Medulla oblongata (tissue), 1 donor: ENCODE measurements around the gene TMIGD3.

Experiments used
- DNase-seq: peaks from one replicate; pipeline ENCODE4 v3.0.0-alpha.2; 2015; ENCODE audit errors: extremely low spot score

Gene TMIGD3

DNA sequence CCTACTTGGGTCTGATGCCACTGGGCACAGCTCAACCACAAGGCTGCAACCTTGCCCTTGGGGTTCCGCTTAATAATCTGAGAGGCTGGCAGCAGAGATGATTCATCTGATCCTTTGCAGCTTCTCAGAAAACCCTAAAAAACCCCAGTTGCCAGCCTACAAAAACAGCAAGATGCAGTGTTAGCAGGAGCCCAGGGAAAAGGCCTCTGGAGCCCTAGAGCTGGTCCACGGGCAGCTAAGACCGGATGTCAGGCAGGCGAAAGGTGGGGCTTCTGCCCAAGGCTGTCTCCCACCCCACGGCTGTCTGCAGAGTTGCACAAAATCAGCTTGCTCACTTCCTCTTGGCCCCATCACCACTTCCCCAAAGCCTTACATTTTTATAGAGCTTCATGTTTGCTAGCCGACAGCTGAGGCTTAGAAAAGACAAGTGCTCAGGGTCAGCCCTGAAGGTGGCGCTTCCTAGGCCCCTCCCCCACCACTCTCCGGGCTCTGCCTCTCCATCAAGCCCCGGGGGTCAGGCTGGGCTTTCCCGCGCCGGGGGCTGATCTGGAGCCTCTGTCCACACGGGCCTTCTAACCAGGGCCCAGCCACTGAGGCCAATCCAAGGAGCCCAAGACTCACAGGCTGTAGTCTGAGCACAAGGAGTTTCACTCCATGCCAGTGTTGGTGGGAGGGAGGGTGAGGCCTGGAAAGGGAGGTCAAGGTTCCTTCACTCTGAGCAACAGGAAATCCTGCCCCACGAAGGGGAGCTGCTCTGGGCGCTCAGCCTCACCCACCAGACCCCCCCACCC is 4.2 kb upstream of the TMIGD3 start:
- DNase-seq, result peak; percentile 87

DNA sequence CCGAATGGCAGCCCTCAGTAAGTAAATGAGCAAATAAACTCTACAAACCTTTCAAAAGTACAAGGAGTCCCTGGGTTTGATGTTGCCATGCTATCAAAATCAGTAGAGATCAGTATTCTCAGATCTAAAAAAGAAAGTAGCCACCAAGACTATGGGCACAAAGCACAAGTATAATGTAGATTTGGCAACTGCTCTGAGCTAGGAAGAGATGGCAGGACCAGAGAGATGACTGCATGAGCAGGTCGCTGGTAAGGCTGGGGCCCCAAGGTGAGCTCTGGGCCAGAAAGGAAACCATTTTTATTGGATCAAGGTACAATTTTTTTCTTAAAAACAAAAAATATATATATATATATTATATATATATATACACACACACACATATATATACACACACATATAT is 3.1 kb upstream of the TMIGD3 start:
- no peak for DNase-seq

DNA sequence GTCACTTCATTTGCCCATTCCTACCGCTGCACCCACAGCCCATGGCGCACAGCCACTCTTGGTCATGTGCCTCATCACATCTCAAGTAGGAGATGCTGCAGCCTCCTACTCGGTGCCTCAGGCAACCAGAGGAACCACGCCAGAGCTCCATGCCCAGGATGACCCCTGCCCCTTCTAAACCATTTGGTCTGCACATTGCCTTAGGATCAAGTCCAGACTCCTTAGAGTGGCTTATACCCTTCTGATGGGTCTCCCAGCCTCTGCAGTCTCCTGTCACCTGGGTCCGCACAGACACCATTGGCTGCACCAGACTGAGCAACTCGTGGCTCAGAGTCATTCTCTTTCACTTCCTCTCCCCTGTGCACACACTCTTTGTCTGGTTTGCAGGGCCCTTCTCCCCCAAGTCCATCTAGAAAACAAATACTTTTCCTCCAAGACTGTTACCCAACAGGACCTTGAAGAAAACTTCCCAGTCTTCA is 2.2 kb upstream of the TMIGD3 start:
- peak; percentile 85 for DNase-seq

DNA sequence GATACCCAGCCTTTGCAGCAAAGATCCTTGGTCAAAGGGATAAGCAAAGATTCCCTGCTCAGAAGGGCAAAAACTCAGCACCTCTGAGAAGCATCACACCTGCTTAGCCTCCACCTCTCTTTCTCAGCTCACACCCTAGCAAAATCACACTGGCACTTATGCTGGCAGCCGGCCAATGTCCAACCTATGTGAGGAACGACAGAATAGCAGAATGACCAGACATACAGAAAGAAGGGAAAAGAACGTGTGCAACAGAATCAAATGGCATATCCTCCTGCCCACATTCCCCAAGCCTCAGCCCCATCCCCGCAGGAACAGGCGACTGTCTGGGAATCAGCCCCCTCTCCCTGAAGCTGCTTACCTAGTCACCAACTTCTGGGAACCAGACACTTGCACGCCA is 664 bp upstream of the TMIGD3 start:
- no peak for DNase-seq

DNA sequence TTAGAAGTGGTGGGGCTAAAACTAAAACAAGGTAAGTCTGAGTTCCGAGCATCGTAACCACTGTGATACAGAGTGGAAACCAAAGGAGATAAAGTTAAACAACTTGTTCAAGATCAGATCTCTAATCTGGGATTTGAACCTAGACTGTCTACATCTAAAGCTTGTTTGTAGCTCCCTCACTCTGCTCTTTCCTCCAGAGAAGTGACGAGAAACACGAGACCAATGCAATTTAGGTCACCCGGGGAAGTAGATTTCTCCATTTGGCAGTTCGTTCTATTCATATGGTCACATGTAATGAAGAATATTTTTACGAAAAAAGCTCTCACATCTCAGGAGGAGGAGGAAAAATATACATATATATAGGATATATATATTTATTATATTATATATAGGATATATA is 1.8 kb downstream of the TMIGD3 start:
- no peak for DNase-seq

DNA sequence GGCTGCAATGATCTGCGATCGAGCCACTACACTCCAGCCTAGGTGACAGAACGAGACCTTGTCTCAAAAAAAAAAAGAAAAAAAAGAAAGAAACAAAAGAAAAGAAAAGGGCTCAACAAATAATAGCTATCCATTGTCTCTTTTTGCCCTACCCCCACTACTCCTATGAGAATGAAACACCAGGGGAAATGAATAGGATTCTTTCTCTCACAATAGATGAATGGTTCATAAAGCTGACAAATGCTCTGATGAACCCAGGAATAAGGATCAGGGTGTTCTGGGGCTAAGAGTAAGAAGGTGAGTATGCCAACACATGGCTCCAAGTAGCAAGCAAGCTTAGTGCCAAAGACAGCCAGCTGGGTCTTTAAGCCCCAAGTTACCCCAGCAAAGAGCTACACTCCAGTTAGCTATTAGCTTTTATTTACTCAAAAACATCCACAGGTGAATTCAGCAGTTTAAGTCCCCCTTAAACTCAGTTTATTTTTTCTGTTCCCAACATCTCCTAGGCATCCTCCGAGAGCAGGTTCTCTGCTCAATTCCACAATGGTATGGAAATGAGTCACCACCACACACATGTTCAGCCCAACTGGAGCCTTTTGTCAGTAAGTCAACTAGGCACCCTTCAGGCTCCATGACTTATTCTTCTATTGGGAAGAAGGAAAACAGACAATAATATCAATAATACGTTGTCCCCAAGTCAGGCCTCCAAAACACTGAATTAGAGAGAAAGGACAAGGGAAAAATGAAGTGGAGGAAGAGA is 4.2 kb downstream of the TMIGD3 start:
- DNase-seq, result peak; percentile 70

DNA sequence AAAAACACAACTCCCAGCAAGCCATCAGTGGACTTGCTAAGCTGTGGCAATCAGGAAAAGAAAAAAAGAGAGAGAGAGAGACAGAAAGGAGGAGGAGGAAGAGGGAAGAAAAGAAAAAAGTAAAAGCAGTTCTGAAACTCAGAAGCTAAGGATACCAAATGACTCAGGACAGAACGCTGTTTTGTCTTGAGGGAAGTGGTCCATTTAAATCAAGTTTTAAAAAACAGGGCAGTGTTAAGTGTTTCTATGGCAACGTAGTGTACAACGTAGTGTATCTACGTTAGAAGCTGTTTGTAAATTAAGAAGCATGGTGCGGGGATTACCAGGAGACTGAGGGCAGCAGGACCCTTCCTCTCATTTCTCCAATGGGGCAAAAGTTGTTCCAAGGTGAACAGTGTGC is 5.8 kb downstream of the TMIGD3 start:
- no peak for DNase-seq

DNA sequence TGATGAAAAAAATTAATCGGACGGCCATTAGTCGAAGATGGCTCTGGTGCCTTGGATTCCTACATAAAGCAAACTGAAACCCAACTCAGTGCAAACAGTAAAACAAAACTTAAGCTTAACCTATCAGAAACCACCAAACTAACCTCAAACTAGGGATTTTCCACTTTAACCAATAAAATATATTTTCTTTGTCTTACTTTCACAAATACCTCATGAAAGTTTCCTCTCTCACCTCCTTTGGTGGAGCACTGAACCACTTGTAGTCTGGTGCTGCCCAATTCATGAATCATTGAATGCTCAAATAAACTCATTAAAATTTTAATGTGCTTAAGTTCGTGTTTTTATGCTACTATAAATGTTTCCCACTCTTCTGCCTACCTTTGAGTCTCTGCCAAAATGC is 7.0 kb downstream of the TMIGD3 start:
- DNase-seq, result no peak

DNA sequence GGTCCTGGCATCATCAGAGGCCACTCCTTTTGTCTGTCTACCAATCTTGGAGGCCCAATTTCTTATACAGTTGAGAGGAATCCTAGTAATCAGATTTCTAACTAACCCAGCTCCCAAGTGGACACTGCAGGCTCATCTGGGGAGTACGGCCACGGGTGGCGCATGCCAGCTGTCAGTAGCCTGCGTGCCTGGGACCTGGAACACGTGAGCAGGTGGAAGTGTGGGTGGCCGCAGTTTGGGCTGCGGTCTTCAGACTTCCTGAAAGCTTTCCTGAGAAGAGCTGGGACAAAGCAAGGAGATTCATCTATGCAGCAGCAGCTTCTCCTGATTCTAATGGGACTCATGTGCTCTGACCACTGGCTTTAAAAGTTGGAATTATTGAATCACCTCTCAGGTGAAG is 12.4 kb downstream of the TMIGD3 start:
- no peak for DNase-seq

DNA sequence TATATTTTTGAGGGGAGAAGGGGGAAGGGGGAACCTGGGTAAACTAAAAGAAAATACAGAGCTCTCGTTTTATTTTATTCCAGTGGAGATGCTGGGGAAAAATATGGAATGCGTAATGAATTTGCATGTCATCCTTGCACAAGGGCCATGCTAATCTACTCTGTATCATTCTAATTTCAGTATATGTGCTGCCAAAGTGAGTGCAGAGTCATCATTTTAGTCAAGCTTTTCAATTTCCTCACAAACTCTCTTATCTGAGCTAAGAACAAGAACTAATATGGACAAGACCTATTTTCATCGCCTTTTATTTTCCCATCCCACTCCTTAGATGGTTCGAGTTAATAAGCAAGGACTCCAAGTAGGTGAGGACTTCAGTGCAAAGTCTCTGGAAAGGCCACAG is 13.2 kb downstream of the TMIGD3 start:
- no peak for DNase-seq

DNA sequence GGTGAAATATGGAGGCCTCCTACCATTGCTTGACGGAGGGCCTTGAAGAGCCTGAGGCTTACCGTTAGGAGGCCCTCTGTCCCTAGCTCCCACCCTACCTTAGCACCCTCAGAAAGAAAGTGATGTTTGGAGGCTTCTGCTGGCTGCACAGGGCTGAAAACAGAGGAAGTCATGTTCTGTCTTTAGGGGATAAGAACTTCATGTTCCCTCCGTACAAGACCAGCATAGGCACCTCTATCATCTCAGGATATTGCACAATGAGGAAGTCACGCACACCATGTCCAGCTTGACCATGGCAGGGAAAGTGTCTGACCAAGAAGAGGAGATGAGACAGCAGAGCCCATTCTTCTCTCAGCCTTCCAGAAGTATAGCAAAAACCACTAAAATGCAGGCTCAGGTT is 13.8 kb downstream of the TMIGD3 start:
- peak; percentile 82 for DNase-seq

DNA sequence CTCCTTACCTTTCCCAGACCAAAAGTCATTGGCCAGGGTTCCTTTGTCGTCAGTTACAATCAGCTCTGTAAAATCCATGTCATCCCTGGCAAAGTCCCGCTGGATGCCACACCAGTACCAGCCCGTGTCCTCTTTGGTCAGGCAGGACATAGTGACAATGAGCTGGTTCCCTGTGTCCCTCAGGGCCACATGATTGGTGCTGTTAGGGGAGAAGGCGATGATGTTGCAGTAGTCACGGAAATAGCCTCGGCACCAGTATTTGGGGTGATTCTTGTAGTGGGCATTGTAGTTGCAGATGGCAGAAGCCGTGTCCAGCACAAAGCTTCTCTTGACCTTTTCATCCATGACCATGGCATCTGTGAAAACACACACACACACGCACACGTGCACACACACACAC is 14.8 kb downstream of the TMIGD3 start:
- no peak for DNase-seq

DNA sequence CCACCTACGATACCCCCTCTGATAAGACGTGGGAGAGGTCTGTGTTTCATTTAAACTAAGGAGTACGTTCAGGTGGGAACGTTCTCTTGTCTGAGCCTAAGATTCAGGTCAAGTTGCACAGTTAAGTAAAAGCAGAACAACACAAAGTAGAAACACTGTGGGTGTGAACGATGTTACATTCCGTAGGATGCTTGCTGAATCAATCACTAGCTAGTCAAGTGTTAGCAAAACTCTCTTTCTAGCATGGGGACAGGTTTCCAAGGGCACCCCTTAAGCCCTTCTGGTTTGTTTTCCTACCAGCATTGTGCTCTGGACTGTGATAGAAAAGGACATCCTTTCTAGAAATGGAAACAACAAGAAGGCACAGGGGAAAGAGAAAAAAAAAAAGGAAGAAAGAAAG is 16.3 kb downstream of the TMIGD3 start:
- DNase-seq, result no peak

DNA sequence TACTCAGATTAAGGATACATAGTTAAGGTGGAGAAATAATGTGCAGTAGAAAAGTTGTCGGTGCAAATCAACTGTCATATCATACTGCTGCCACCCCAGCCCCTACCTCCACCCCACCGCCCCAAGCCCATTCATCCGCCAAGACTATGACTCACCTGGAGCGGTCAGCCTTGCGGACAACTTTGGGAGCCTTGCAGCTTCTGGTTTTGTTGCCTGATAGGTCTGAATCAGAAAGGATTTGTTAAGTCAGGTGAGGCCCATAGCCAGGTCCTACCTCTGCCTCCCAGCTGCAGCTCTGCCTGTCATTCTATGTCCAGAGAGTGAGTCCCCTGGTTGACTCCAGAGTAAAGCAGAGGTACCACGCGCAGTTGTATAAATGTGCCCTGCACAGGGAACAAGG is 17.0 kb downstream of the TMIGD3 start:
- no peak for DNase-seq

DNA sequence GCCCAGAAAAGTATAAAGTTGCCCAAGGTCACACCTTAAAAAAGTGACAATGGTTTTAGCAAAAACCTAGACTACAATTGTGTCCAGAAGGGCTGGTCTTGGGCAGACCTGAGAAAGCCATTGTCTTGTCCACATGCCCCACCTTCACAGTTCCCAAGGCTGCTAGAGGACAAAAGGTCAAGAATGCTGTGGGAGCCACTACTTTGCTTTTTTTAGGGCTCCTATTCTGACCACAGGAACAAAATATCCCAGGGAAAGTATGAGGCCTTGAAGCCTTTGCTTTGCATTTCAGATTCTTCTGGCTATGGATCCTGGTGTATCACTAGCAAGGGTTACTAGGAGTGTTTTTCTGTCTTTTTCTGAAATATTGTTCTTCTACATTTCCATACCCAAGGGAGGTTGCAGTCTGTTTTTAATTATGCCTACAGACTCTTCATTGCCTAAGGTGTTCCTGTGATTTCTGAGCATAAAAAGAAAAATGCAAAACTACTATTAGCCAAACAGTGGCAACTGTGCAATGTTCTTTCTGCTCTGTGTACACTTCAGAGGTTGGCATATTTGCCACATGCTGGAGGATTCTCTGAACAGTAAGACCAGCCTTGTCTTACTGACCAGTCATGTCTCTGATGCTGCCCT is 18.9 kb downstream of the TMIGD3 start:
- no peak for DNase-seq

DNA sequence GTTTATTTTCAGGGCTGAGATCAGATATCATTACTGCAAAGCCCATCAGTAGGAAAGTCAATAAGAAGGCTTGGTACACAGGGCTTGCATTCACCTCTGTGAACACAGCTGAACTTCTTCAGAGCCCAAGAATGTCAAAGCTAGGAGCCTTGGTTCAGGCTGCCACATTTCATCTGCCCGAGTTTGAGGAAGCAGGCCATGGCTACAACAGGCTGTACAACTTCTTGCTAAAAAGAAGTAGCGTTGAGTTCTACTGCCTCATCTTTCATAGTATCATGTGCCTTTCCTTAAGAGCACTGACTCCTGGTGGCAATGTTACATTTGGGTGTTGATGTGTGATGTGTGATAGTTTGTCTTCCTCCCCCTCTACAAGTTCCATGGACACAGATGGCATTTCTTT is 19.6 kb downstream of the TMIGD3 start:
- DNase-seq, result no peak

DNA sequence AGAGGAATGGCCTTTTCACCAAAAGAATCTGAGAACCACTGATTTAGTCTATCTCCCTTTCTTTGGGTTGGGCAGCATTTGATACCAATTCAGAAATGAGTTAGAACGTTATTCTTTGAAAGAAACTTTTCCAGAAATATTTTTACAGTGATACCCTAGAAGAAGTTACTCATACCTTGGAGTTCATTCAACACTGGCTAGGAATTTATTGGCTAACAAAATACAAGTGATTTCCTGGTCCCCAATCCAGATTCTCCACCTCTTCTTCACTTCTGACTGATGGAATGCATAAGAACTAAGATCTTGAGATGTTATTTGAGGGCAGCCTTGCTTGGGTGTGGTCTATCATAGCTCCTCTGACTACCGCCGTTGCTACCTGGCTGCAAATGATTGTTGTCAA is 20.3 kb downstream of the TMIGD3 start:
- DNase-seq, result no peak

DNA sequence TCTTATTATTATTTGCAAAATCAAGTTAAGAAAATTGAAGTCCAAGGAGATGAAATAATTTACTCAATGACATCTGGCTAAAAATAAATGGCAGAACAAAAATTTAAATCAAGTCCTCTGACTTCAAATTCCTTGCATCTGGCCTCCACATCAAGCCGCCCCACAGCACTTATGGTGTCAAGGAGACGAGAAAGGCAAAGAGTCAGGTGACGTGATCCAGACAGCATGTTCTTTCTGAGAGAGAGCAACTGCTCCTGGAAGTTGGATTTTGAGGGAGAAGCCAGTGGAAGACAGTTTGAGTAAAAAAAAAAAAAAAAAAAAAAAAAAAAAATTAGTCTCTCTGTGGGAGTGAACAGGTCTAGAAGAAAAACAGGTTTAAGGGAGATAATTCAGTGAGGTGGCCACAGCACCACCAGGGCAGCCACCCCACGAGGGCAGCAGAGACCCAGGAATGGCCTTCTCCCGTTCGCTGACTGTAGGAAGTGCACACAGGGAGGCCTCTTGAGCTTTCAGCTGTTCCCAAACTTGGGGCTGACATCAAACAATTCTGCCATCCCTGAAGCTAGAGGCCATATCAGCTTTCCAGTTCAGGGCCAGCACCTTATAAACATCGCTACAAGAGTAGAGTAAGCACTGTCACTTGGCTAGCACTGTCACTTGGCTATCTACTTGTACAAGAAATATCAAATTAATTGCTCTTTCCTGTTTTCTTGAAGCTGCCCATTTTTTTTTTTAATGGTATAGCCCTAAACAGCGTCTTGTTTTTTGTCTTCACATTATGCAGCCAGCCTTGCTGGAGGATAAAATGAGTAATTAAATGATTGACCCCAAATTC is 21.8 kb downstream of the TMIGD3 start:
- peak; percentile 92 for DNase-seq

DNA sequence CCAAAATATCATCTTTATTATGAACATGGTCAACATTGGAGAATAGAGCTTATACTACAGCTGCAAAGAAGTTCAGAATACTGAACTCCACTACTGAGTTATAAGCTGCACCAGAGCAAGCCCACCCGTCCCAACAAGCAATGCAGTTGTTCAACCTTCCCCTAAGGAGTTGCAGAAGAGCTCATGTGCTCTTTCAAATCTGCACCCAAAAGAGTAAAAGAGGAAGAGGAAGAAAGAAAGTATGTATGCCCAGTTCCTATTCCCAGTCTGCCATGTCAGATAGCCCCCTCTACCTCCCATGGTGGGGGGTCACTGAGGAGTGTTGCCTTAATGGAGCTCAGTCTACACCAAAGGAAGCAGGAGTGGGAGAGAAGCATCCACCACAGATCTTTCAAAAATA is 22.8 kb downstream of the TMIGD3 start:
- no peak for DNase-seq

DNA sequence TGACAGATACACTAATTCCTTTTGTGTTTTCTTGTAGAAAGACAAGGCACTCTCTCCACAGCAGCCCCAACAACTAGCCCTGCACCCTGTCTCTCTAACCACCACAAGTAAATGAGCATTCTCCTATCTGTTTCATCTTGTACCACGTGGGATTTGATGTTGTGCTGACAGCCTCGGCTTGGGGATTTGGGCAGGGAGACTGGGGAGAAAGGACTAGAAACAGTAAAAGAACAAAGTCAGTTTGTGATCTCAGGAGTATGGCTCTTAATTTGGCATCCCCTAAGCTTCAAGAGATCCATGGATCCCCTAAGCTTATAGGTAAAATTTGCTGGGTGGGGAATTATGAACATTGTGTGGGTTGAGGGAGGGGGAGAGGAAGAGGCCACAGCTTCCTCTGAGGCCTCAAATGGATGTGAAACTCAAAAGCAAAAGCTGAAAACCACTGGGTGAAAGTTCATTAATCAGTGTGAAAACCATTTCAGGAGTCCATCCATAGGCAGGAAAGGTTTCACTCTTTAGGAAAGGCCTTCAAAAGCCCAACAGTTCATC is 26.6 kb downstream of the TMIGD3 start:
- peak; percentile 61 for DNase-seq

DNA sequence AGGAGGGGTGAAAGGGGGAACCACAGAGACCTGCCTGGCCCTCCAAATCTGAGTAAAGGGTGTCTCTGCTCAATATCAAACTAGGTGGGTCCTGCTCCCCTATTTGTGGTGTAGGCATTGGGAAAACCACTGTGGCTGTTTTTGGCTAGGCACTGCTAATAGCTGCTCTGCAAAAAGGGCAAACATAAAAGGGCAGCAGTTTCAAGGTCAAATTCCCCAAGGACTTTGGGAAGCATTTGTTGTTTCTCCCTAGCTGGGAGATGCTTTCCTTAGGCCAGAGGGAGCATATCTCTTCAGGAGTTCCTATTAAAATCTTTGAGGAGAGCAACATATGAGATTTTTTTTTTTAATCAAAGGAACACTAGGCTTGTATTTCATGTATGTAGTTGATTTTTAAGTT is 27.2 kb downstream of the TMIGD3 start:
- no peak for DNase-seq

DNA sequence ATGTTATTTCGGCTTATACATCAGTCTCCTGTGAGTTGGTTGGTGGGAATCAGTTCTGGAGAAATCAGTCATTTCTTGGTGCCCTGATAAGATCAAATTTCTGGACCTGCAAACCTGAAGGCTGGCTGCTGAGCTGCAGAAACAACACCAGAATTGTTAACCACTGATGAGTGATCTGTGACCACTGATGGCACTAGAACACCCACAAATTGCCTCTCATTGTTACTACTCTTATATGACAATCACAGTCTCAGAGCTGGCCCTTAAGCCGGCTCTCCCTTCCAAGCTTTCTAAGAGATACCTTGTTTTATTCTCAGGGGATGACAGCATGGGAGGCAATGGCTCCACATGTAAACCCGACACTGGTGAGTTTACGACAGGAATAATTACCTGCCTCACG is 27.7 kb downstream of the TMIGD3 start:
- no peak for DNase-seq
